ENCODE measurements around the gene SCAPER. TPM values are rescaled to one million over a fixed set of nuclear protein-coding genes. Genes with fewer than 3 reads are reported as not detected.

SCAPER gene
- 6.7 and 12.8 TPM in 2 replicates for total RNA-seq

GRCh38 chr15:76905013-76905839 is at the start of gene SCAPER:
Gene SCAPER, minus strand, starts transcription at chr15:76905340. Its CDS starts 21,523 bp downstream, at chr15:76883817.

GRCh38 chr15:76931397-76932134 is 26.4 kb upstream of the SCAPER start, which contains the start of gene RCN2:
Gene RCN2, plus strand, starts transcription at chr15:76931749. Its CDS starts 93 bp downstream, at chr15:76931842.

DNA sequence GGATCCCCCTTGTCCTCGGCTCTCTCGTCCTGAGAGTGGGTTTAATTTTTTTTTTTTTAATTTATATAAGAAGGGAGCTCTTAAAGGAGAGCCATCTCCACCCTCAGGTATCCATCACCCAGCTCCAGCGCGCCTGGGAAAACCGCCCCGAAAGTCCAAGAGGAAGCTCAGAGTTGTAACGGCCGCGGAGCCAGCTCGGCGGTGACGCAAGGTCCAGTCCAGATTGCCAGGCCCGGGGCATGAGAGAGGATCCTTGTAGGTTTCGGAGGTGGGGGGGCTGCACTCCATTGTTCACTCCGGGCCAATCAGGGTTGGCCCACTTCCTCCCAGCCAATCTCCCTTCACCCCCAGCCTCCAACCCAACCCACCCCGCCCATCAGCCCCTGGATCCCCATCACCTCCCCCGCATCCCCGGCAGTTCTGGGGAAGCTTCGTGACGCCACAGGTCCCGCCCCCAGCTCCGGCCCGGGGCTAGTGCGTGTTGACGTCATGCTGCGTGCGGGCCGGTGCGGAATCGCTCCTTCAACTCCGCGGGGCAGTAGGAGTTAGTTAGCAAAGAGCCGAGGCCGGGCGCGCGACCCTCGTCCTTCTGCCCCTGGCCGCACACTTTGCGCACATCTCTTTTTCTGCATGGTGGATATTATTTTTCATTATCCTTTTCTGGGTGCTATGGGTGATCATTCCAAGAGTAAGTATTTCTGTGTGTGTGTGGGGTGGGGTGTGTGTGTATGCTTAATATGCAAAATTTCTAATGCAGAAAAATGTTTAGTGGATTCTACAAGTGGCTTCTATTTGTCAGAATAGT is 568.7 kb downstream of the SCAPER start, which contains the start of gene ISL2:
ISL2 (plus strand) TSS at position 520 of the 805 bp plus-strand sequence; CDS start at position 631, 111 bp downstream.

GRCh38 chr15:76311100-76311953 is 593.8 kb downstream of the SCAPER start, which contains the start of gene ETFA:
Gene ETFA, minus strand, starts transcription at chr15:76311469. Its CDS starts 81 bp downstream, at chr15:76311388.

Small RNA genes lying within 50 kb of the gene (small RNA-seq; reads per million reads assigned to genes)
- not detected for gene AC090751.1
- not detected for gene MIR3713

Other genes with a start within 250 kb of the SCAPER start
- gene RCN2, start 26.4 kb upstream of the SCAPER start, total RNA-seq = 44.3 and 48.5 TPM in 2 replicates
- not detected in 2 replicates for gene PSTPIP1, start 89.8 kb upstream of the SCAPER start, total RNA-seq
- gene TSPAN3, start 165.8 kb upstream of the SCAPER start, total RNA-seq = 186 and 255 TPM in 2 replicates

Measured in hair follicle dermal papilla cell (primary cell).